Mammary epithelial cell (primary cell): ENCODE measurements around the gene CGA.

Source experiments
- CTCF ChIP-seq, 2 donors: IDR thresholded peaks in 1 of 2; conservative IDR thresholded peaks in 1 of 2; 2 replicates each; pipeline ENCODE4 v1.5.1; 2011 to 2012; ENCODE audit warnings: inconsistent platforms in 2 of 2, low read length in 2 of 2, mild to moderate bottlenecking in 2 of 2, control low read depth in 1 of 2, low read depth in 1 of 2; ENCODE audit not compliant: insufficient read depth in 1 of 2; ENCODE audit errors: extremely low read depth in 1 of 2
- EZH2 ChIP-seq: IDR thresholded peaks from 2 replicates; pipeline ENCODE4 v1.6.1; 2012; ENCODE audit warnings: low read length, inconsistent platforms, borderline replicate concordance

DNA sequence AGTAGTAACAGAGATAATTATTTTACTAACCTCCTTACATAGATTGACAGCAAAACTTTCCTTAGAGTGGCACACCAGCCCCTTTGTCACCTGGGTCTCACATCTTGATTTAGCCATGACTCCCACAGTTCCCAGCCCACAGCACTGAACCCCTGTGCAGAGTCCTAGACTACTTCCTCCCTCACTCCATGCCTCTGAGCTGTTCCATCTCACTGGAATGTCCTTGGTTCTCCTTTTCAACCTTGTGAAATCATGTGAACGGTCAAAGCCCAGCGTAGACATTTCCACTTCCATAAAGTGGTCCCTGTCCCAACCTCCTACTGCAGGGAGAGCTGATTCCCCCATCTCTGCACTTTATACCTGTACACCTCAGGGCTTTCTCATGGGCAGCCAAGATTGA lies 19.7 kb downstream of the CGA start:
- no peak for TF ChIP-seq CTCF (conservative IDR thresholded peaks at IDR 0.05 in 1 of 2, IDR thresholded peaks at IDR 0.05 in 1 of 2; ENCODE audit: extremely low read depth in 1 of 2, insufficient read depth in 1 of 2, low read depth in 1 of 2, low read length in 2 of 2)
- no peak for TF ChIP-seq EZH2
